ENCODE measurements around the gene LRCH3. TPM values are rescaled to one million over a fixed set of nuclear protein-coding genes. Genes with fewer than 3 reads are reported as not detected.
A peak's percentile ranks its signal among the peaks of the same experiment; 100 is the strongest.
"Not testable (repeated sequence)": the region's sequence is repeated elsewhere in the genome, so short reads cannot be mapped to it uniquely, and the experiment has no call there.

LRCH3 gene
- total RNA-seq, 2 donors from 2014 or later: 67.3 to 74.7 TPM

DNA sequence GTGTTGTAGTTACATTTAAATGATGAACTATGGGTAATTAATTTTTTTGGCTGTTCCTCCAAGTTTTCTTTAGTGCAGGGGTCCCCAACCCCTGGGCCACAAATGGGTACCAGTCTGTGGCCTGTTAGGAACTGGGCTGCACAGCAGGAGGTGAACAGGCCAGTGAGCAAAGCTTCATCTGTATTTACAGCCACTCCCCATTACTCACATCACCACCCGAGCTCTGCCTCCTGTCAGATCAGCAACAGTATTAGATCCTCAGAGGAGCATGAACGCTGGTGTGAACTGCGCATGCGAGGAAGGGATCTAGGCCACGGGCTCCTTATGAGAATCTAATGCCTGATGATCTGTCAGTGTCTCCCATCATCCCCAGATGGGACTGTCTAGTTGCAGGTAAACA lies 83.0 kb downstream of the LRCH3 start:
- Mint-ChIP-seq H3K36me3 (peaks cover 20% of the 10 kb centered on the region), H3K4me3 (no peak overlapping the region), H3K27ac (peak overlapping the region; percentile 16 to 80), H3K9me3 (no peaks in the 10 kb centered on the region), H3K27me3 (no peaks in the 10 kb centered on the region), H3K4me1 (ENCODE audit: low read depth in 2 of 2) (peaks cover 16 to 18% of the 10 kb centered on the region in 2 donors)
- no peak for ATAC-seq
- no peak for DNase-seq (ENCODE audit: low spot score)

- H3K9me3 Mint-ChIP-seq: no peaks in the 10 kb centered on the region
- H3K36me3 Mint-ChIP-seq: peaks cover 20% of the 10 kb centered on the region
- H3K4me1 Mint-ChIP-seq (ENCODE audit: low read depth in 2 of 2): peaks cover 16 to 18% of the 10 kb centered on the region in 2 donors
- peak overlapping the region; percentile 16 to 80 for H3K27ac Mint-ChIP-seq
- DNase-seq (ENCODE audit: low spot score): no peak
- no peaks in the 10 kb centered on the region for H3K27me3 Mint-ChIP-seq
- ATAC-seq: no peak
- no peak overlapping the region for H3K4me3 Mint-ChIP-seq
These were observed 83.6 kb downstream of the LRCH3 start for GRCh38 chr3:197874653-197875052.

GRCh38 chr3:197877902-197878301 lies 86.8 kb downstream of the LRCH3 start:
- Mint-ChIP-seq H3K4me1 (ENCODE audit: low read depth in 2 of 2) (peaks cover 35 to 36% of the 10 kb centered on the region in 2 donors), H3K9me3 (no peaks in the 10 kb centered on the region), H3K27me3 (no peaks in the 10 kb centered on the region), H3K27ac (peak overlapping the region; percentile 98 to 99), H3K36me3 (peaks cover 12% of the 10 kb centered on the region), H3K4me3 (peak overlapping the region; percentile 81)
- ATAC-seq (no peak), DNase-seq (ENCODE audit: low spot score) (no peak)

DNA sequence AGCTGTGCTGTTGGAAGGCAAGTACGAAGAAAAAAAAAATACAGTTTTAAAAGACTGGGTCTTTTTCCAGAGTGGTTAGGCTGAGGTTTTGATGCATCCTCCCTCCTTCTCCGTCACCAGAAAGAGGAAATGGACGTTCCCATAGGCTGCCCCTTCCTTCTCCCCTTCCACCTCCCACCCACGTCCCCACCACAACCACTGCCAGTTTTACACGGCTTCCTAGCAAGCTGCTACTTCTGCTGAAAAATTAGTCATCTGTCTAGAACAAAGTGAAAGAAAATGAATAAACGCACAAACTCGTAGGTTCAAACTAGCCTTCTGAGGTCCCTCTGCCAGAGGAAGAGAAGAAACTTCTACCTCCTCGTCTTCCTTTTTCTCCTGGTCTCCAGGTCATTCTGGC lies 87.4 kb downstream of the LRCH3 start:
- peak; percentile 93 to 95 for ATAC-seq
- H3K27ac Mint-ChIP-seq: peak overlapping the region; percentile 98 to 99
- H3K36me3 Mint-ChIP-seq: peaks cover 12% of the 10 kb centered on the region
- DNase-seq (ENCODE audit: low spot score): peak; percentile 93
- peak overlapping the region; percentile 81 for H3K4me3 Mint-ChIP-seq
- H3K27me3 Mint-ChIP-seq: no peaks in the 10 kb centered on the region
- H3K9me3 Mint-ChIP-seq: no peaks in the 10 kb centered on the region
- peaks cover 37 to 39% of the 10 kb centered on the region in 2 donors for H3K4me1 Mint-ChIP-seq (ENCODE audit: low read depth in 2 of 2)

DNA sequence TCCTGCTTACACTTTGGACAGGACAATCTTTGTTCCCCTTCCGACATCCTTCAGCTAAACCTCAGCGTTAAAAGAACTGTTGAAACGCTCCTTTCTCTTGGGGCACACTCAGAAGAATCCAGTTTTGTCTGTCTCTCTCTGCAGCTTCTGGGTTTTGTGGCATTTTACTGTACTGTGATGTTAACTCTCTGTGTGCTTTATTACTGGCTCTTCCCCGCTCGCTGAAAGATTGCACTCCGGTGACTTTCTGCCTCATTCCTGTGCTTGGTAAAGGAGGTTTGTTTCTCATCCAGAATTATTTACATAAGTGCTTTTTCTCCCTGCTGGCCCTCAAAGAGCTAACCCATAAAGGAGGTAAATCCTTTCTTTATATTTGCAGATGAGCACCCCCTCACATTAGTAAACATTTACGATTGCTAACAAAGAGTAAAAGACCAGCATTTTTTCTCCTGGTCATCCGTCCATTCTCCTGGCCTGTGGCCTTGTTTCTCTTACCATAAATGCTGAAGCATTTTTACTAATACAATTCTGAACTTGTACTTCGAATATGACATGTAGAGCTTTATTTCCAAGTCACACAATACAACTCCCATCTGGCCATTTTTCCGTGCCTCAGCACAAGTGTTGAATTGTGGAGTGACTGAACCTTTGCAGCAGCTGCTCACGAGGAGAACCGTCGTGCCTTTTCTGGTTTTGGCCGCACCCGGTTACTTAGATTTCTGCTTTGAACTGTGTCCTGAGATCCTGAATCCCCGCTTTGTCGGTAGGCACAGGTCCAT lies 89.6 kb downstream of the LRCH3 start:
- peak overlapping the region; percentile 19 for H3K4me3 Mint-ChIP-seq

GRCh38 chr3:197881270-197881969 lies 90.4 kb downstream of the LRCH3 start:
- Mint-ChIP-seq H3K4me3 (peak overlapping the region; percentile 19), H3K27ac (peak overlapping the region; percentile 98 to 99), H3K27me3 (no peaks in the 10 kb centered on the region)

More for the DNA sequence above, 89.6 kb downstream of the LRCH3 start:
- ATAC-seq: no peak
- Mint-ChIP-seq H3K27ac (peak overlapping the region; percentile 98 to 99), H3K4me1 (ENCODE audit: low read depth in 2 of 2) (peaks cover 41 to 44% of the 10 kb centered on the region in 2 donors), H3K27me3 (no peaks in the 10 kb centered on the region), H3K9me3 (no peaks in the 10 kb centered on the region), H3K36me3 (peaks cover 12% of the 10 kb centered on the region)
- no peak for DNase-seq (ENCODE audit: low spot score)

DNA sequence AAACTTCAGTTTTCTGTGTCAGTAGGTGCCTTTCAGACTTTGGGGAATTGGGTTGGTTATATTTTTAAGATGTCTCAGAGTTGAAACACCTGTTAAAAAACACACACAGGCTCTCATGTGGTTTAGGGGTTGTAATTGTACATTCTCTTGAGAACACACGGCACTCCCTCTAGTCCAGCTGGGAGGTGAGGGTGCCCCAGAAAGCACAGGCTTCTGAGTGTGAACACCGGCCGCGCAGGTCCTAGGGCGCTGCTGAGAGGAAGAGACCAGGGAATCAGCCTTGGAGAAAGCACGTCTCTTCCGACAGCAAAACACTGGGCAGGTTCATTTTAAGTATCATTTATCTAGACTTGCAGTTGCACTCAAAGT lies 90.9 kb downstream of the LRCH3 start:
- H3K27ac Mint-ChIP-seq: peak overlapping the region; percentile 98 to 99
- no peak overlapping the region for H3K4me3 Mint-ChIP-seq
- H3K36me3 Mint-ChIP-seq: peaks cover 12% of the 10 kb centered on the region
- H3K4me1 Mint-ChIP-seq (ENCODE audit: low read depth in 2 of 2): peaks cover 41 to 44% of the 10 kb centered on the region in 2 donors
- ATAC-seq (no peak), DNase-seq (ENCODE audit: low spot score) (no peak)
- no peaks in the 10 kb centered on the region for H3K27me3 Mint-ChIP-seq
- no peaks in the 10 kb centered on the region for H3K9me3 Mint-ChIP-seq

More at GRCh38 chr3:197881270-197881969, 90.4 kb downstream of the LRCH3 start:
- peaks cover 12% of the 10 kb centered on the region for H3K36me3 Mint-ChIP-seq
- H3K4me1 Mint-ChIP-seq (ENCODE audit: low read depth in 2 of 2): peaks cover 41 to 44% of the 10 kb centered on the region in 2 donors
- ATAC-seq (no peak), DNase-seq (ENCODE audit: low spot score) (no peak)
- no peaks in the 10 kb centered on the region for H3K9me3 Mint-ChIP-seq

- no peaks in the 10 kb centered on the region for H3K9me3 Mint-ChIP-seq
- H3K4me1 Mint-ChIP-seq (ENCODE audit: low read depth in 2 of 2): peaks cover 38 to 41% of the 10 kb centered on the region in 2 donors
- H3K36me3 Mint-ChIP-seq: peaks cover 9% of the 10 kb centered on the region
- H3K27ac Mint-ChIP-seq: peak overlapping the region; percentile 71 to 99
- DNase-seq (ENCODE audit: low spot score) (no peak), ATAC-seq (no peak)
- H3K4me3 Mint-ChIP-seq: no peak overlapping the region
- H3K27me3 Mint-ChIP-seq: no peaks in the 10 kb centered on the region
These were observed 91.5 kb downstream of the LRCH3 start for GRCh38 chr3:197882586-197882985.

DNA sequence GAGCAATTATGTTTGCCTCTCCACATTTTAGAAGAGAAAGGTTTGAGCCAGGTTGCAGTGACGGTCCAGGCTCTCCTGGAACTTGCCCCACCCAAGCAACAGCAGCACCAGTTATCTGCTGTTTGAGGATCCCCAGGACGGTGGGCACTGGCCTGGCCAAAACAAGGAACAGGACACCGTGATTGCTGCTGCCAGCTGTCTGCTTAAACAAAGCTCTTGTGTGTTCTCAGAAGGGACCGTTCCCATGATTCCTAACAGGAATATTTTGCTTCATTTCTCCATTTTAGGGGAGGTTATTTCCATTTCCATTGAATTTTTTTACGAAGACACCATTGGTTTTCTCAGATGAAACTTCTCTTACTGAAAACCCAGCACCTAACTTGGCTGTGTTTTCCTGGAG lies 92.5 kb downstream of the LRCH3 start:
- H3K27ac Mint-ChIP-seq: peak overlapping the region; percentile 71 to 99
- DNase-seq (ENCODE audit: low spot score): no peak
- H3K27me3 Mint-ChIP-seq: no peaks in the 10 kb centered on the region
- H3K36me3 Mint-ChIP-seq: peaks cover 4% of the 10 kb centered on the region
- H3K4me1 Mint-ChIP-seq (ENCODE audit: low read depth in 2 of 2): peaks cover 30 to 32% of the 10 kb centered on the region in 2 donors
- no peak overlapping the region for H3K4me3 Mint-ChIP-seq
- no peaks in the 10 kb centered on the region for H3K9me3 Mint-ChIP-seq
- ATAC-seq: no peak

- H3K27ac Mint-ChIP-seq: peak overlapping the region; percentile 71 to 99
- H3K9me3 Mint-ChIP-seq; ATAC-seq; H3K27me3 Mint-ChIP-seq; H3K4me3 Mint-ChIP-seq; DNase-seq (ENCODE audit: low spot score); H3K36me3 Mint-ChIP-seq: not testable (repeated sequence)
- peaks cover 28 to 33% of the 10 kb centered on the region in 2 donors for H3K4me1 Mint-ChIP-seq (ENCODE audit: low read depth in 2 of 2)
These were observed 93.3 kb downstream of the LRCH3 start for GRCh38 chr3:197884330-197884729.

GRCh38 chr3:197886052-197886451 lies 95.0 kb downstream of the LRCH3 start:
- not testable (repeated sequence) for H3K27me3 Mint-ChIP-seq; DNase-seq (ENCODE audit: low spot score); ATAC-seq; H3K4me3 Mint-ChIP-seq; H3K9me3 Mint-ChIP-seq; H3K36me3 Mint-ChIP-seq
- Mint-ChIP-seq H3K27ac (peak overlapping the region in 1 of 2 donors; percentile 67), H3K4me1 (ENCODE audit: low read depth in 2 of 2) (peaks cover 18 to 30% of the 10 kb centered on the region in 2 donors)

DNA sequence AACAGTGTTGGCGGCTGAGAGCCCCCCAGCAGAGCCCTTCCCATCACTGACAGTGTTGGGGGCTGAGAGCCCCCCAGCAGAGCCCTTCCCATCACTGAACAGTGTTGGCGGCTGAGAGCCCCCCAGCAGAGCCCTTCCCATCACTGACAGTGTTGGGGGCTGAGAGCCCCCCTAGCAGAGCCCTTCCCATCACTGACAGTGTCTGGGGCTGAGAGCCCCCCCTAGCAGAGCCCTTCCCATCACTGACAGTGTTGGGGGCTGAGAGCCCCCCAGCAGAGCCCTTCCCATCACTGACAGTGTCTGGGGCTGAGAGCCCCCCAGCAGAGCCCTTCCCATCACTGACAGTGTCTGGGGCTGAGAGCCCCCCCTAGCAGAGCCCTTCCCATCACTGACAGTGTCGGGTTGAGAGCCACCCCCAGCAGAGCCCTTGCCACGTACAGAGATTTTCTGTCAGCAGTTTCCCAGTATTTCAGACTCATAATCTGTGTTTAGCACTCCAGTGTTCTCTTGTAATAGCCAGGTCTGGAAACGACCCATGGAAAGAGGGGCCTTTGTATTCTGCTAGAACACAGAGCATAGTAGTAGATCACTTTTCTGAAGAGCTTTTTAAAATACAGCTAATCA lies 96.5 kb downstream of the LRCH3 start:
- not testable (repeated sequence) for H3K27ac Mint-ChIP-seq; H3K27me3 Mint-ChIP-seq; H3K36me3 Mint-ChIP-seq; H3K4me3 Mint-ChIP-seq; DNase-seq (ENCODE audit: low spot score); ATAC-seq; H3K9me3 Mint-ChIP-seq
- peaks cover 9 to 20% of the 10 kb centered on the region in 2 donors for H3K4me1 Mint-ChIP-seq (ENCODE audit: low read depth in 2 of 2)

DNA sequence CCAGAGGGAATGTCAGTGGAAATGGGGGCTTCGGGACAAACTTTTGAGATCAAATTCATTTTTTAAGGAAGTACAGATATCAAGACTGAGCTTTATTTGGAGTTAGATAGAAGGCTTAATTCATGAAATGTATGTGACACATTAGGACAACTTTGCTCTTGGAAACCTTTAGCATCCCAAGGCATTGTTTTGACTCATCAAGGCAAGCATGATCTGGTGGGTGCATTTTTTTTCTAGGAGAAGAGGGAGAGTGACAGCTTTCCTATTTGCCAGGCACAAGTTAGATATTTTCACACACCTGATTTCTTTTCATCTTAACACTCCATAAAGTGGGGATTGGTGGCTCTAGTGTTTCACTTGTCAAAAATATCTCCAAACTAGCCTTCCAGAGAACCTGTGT lies 97.5 kb downstream of the LRCH3 start:
- Mint-ChIP-seq H3K9me3 (no peaks in the 10 kb centered on the region), H3K4me3 (no peak overlapping the region), H3K27ac (peak overlapping the region in 1 of 2 donors; percentile 15), H3K4me1 (ENCODE audit: low read depth in 2 of 2) (peaks cover 2 to 15% of the 10 kb centered on the region in 2 donors), H3K27me3 (no peaks in the 10 kb centered on the region), H3K36me3 (no peaks in the 10 kb centered on the region)
- no peak for DNase-seq (ENCODE audit: low spot score)
- ATAC-seq: no peak
